PC-3 (cell line): ENCODE measurements around the gene DST. TPM values are rescaled to one million over a fixed set of nuclear protein-coding genes. Genes with fewer than 3 reads are reported as not detected.

Experiments
- ATAC-seq: fragments of 200-7000 bp; cut with Tn5 transposase; 2 replicates; pipeline ENCODE4 v1.9.1; 2020; ENCODE audit warnings: mild to moderate bottlenecking, moderate library complexity
- BruUV-seq: library from RNA; stranded (reverse); fragments of 400-500 nt; replicated peaks from 2 replicates; lab custom pipeline; 2021; lab: Mats Ljungman, UMichigan
- CTCF ChIA-PET: fragments of 300-600 bp; sonication (Branson Sonifier 250); formaldehyde crosslinking; loops from one replicate; lab custom pipeline; 2022; ENCODE audit warnings: antibody characterized with exemption; lab: Charles Lee
- POLR2A ChIA-PET: fragments of 300-600 bp; sonication (Branson Sonifier 250); formaldehyde crosslinking; loops from one replicate; lab custom pipeline; 2022; ENCODE audit warnings: antibody characterized with exemption; ENCODE audit not compliant: unreplicated experiment; lab: Charles Lee
- DNase-seq: peaks from one replicate; pipeline ENCODE4 v3.0.0-alpha.2; 2015
- H2AFZ ChIP-seq: fragments of 300-600 bp; sonication (generic); 2 replicates; pipeline ENCODE4 v1.6.0; 2016; ENCODE audit warnings: antibody characterized with exemption, low read length
- H3F3A ChIP-seq: fragments of 300-600 bp; sonication (generic); one replicate; pipeline ENCODE4 v1.6.0; 2017; ENCODE audit warnings: antibody characterized with exemption, low read length, control low read depth, mild to moderate bottlenecking; ENCODE audit not compliant: unreplicated experiment
- H3K27ac ChIP-seq: fragments of 300-600 bp; sonication (generic); 2 replicates; pipeline ENCODE4 v1.5.1; 2016; ENCODE audit warnings: mild to moderate bottlenecking, low read length
- H3K27me3 ChIP-seq: fragments of 300-600 bp; sonication (generic); 2 replicates; pipeline ENCODE4 v1.6.1; 2016; ENCODE audit warnings: low read length, mixed read lengths
- H3K36me3 ChIP-seq: fragments of 300-600 bp; sonication (generic); 2 replicates; pipeline ENCODE4 v1.6.1; 2016; ENCODE audit warnings: low read depth, mixed run types, low read length, mixed read lengths
- H3K4me1 ChIP-seq: fragments of 300-600 bp; sonication (generic); 2 replicates; pipeline ENCODE4 v1.5.1; 2016; ENCODE audit warnings: low read length; ENCODE audit not compliant: insufficient read depth
- H3K4me2 ChIP-seq: fragments of 300-600 bp; sonication (generic); 2 replicates; pipeline ENCODE4 v1.6.0; 2016; ENCODE audit warnings: low read length
- H3K4me3 ChIP-seq: fragments of 300-600 bp; sonication (generic); 2 replicates; pipeline ENCODE4 v1.5.1; 2016; ENCODE audit warnings: mild to moderate bottlenecking, low read length, mixed read lengths
- H3K79me2 ChIP-seq: fragments of 300-600 bp; sonication (generic); 2 replicates; pipeline ENCODE4 v1.6.1; 2017; ENCODE audit warnings: low read length, mixed read lengths
- H3K9ac ChIP-seq: fragments of 300-600 bp; sonication (generic); 2 replicates; pipeline ENCODE4 v1.6.0; 2016; ENCODE audit warnings: mild to moderate bottlenecking, low read length
- H3K9me2 ChIP-seq: fragments of 300-600 bp; sonication (generic); replicated peaks from 2 replicates; pipeline ENCODE4 v1.6.1; 2016; ENCODE audit warnings: mixed run types, low read length, mixed read lengths
- H3K9me3 ChIP-seq: fragments of 300-600 bp; sonication (generic); 2 replicates; pipeline ENCODE4 v1.6.1; 2016; ENCODE audit warnings: low read length, mixed read lengths
- H4K20me1 ChIP-seq: fragments of 300-600 bp; sonication (generic); 2 replicates; pipeline ENCODE4 v1.6.1; 2016; ENCODE audit warnings: low read length, mixed read lengths
- CTCF ChIP-seq: fragments of 300-600 bp; sonication (generic); conservative IDR thresholded peaks from 2 replicates; pipeline ENCODE4 v1.5.1; 2017; ENCODE audit warnings: antibody characterized with exemption, low read depth, mild to moderate bottlenecking, low read length
- EZH2 ChIP-seq: fragments of 300-600 bp; sonication (generic); IDR thresholded peaks from one replicate; pipeline ENCODE4 v1.6.1; 2017; ENCODE audit warnings: antibody characterized with exemption, mild to moderate bottlenecking, low read length; ENCODE audit not compliant: unreplicated experiment
- EZH2phosphoT487 ChIP-seq: fragments of 300-600 bp; sonication (generic); IDR thresholded peaks from 2 replicates; pipeline ENCODE4 v1.6.1; 2018; ENCODE audit warnings: mild to moderate bottlenecking, antibody characterized with exemption, low read length, borderline replicate concordance
- intact Hi-C: fragments of 100-400 bp; cut with micrococcal nuclease; formaldehyde crosslinking; loops from 2 replicates; pipeline ENCODE4 v1.9.0; 2023
- total RNA-seq: library from RNA; depleted of rRNA; stranded (reverse); fragments of >200 nt; gene quantifications from 2 replicates; pipeline ENCODE4 v1.2.3, GENCODE V29; 2014

Gene DST
- total RNA-seq, 1 experiment from 2014 or later: 81.5 TPM

GRCh38 chr6:56525974-56526789, 116.5 kb downstream of the DST start:
- Histone ChIP-seq H3K4me1 (peaks cover 67% of the 10 kb centered on the region), H3K27me3 (no peaks in the 10 kb centered on the region), H3K4me2 (peak overlapping the region; percentile 74), H3F3A (no peaks in the 10 kb centered on the region), H2AFZ (no peak overlapping the region), H3K9ac (peak overlapping the region; percentile 30), H4K20me1 (no peaks in the 10 kb centered on the region), H3K4me3 (peak overlapping the region; percentile 14; the same call in 1 of the 2 replicates), H3K27ac (peak overlapping the region; percentile 85), H3K79me2 (no peaks in the 10 kb centered on the region), H3K36me3 (peaks cover 14% of the 10 kb centered on the region; the same call in 1 of the 2 replicates), H3K9me2 (no peaks in the 10 kb centered on the region), H3K9me3 (no peaks in the 10 kb centered on the region)
- ChIA-PET POLR2A (interaction anchor here (1.0 kb wide), 1 partner anchor 16 kb away, joined by 5 read pairs; no protein-coding TSS in a partner anchor), CTCF (interaction anchor here (0.6 to 1.4 kb wide), 3 partner anchors 16 to 47 kb away, joined by 3 to 6 read pairs (median 4); no protein-coding TSS in a partner anchor)
- ATAC-seq (no peak), DNase-seq (no peak)
- BruUV-seq: no TSS peak
- intact Hi-C loops: loop anchor here (1.0 to 2.0 kb wide), 3 partner anchors 12 to 41 kb away; no protein-coding TSS in a partner anchor
- TF ChIP-seq EZH2 (no peak), EZH2phosphoT487 (no peak), CTCF (no peak)

GRCh38 chr6:56524891-56525703, 117.6 kb downstream of the DST start:
- ChIA-PET POLR2A (interaction anchor here (0.5 to 0.8 kb wide), 3 partner anchors 12 to 18 kb away, joined by 3 to 5 read pairs (median 3); no protein-coding TSS in a partner anchor), CTCF (interaction anchor here (0.6 to 1.4 kb wide), 3 partner anchors 17 to 48 kb away, joined by 3 to 6 read pairs (median 4); no protein-coding TSS in a partner anchor)
- Histone ChIP-seq H3K4me3 (peak overlapping the region; percentile 15; the same call in 1 of the 2 replicates), H3K9me3 (no peaks in the 10 kb centered on the region), H3K9ac (peak overlapping the region; percentile 30), H2AFZ (no peak overlapping the region), H3K9me2 (no peaks in the 10 kb centered on the region), H3F3A (no peaks in the 10 kb centered on the region), H3K27ac (peak overlapping the region; percentile 85), H3K36me3 (peaks cover 16% of the 10 kb centered on the region; the same call in 1 of the 2 replicates), H3K4me2 (peak overlapping the region; percentile 74), H3K27me3 (no peaks in the 10 kb centered on the region), H4K20me1 (no peaks in the 10 kb centered on the region), H3K79me2 (no peaks in the 10 kb centered on the region), H3K4me1 (peaks cover 72% of the 10 kb centered on the region)
- TSS peak; percentile 77 for BruUV-seq
- intact Hi-C loops: loop anchor here (1.0 to 2.0 kb wide), 3 partner anchors 13 to 40 kb away; no protein-coding TSS in a partner anchor
- DNase-seq (peak; percentile 84), ATAC-seq (peak; percentile 81)
- no peak for TF ChIP-seq CTCF
- no peak for TF ChIP-seq EZH2phosphoT487
- no peak for TF ChIP-seq EZH2
